OCI-LY7 (cell line): ENCODE measurements around the gene LRRC28. TPM values are rescaled to one million over a fixed set of nuclear protein-coding genes. Genes with fewer than 3 reads are reported as not detected.

Experiments used
- BruUV-seq: library from RNA; stranded (reverse); fragments of 400-500 nt; replicated peaks from 2 replicates; lab custom pipeline; 2021; lab: Mats Ljungman, UMichigan
- CTCF ChIA-PET: fragments of 300-600 bp; sonication (Branson Sonifier 250); formaldehyde crosslinking; loops from one replicate; lab custom pipeline; 2022; ENCODE audit warnings: antibody characterized with exemption; ENCODE audit not compliant: unreplicated experiment; lab: Charles Lee
- POLR2A ChIA-PET: fragments of 300-600 bp; sonication (Branson Sonifier 250); formaldehyde crosslinking; loops from one replicate; lab custom pipeline; 2022; ENCODE audit warnings: antibody characterized with exemption; lab: Charles Lee
- DNase-seq: peaks from one replicate; pipeline ENCODE4 v3.0.0-alpha.2; 2015; ENCODE audit warnings: low spot score
- H2AFZ ChIP-seq: fragments of 200-600 bp; sonication (generic), shearing (Covaris generic); 2 replicates; pipeline ENCODE4 v1.6.1; 2014; ENCODE audit warnings: mild to moderate bottlenecking, antibody characterized with exemption, low read length, moderate library complexity
- H3K27ac ChIP-seq: fragments of 200-600 bp; sonication (generic); 2 replicates; pipeline ENCODE4 v1.5.1; 2014; ENCODE audit warnings: mixed run types, low read depth, mild to moderate bottlenecking, moderate library complexity, low read length, inconsistent platforms; ENCODE audit not compliant: poor library complexity, severe bottlenecking
- H3K36me3 ChIP-seq: fragments of 200-600 bp; sonication (generic); 2 replicates; pipeline ENCODE4 v1.6.1; 2014; ENCODE audit warnings: mild to moderate bottlenecking, antibody characterized with exemption, low read length, moderate library complexity, mixed read lengths; ENCODE audit not compliant: insufficient read depth
- H3K4me1 ChIP-seq: fragments of 200-600 bp; sonication (generic); 2 replicates; pipeline ENCODE4 v1.5.1; 2014; ENCODE audit warnings: mild to moderate bottlenecking, low read length; ENCODE audit not compliant: insufficient read depth, poor library complexity, severe bottlenecking
- H3K4me2 ChIP-seq: fragments of 200-600 bp; sonication (generic); 2 replicates; pipeline ENCODE4 v1.6.1; 2014; ENCODE audit warnings: mild to moderate bottlenecking, low read length
- H3K4me3 ChIP-seq: fragments of 200-600 bp; sonication (generic); 2 replicates; pipeline ENCODE4 v1.5.1; 2014; ENCODE audit warnings: mild to moderate bottlenecking, low read depth, low read length; ENCODE audit not compliant: poor library complexity, severe bottlenecking
- H3K79me2 ChIP-seq: fragments of 200-600 bp; sonication (generic); 2 replicates; pipeline ENCODE4 v1.6.1; 2016; ENCODE audit warnings: low read depth, mild to moderate bottlenecking, low read length, moderate library complexity, mixed read lengths; ENCODE audit not compliant: insufficient read depth
- H3K9me2 ChIP-seq: fragments of 200-600 bp; sonication (generic); 2 replicates; pipeline ENCODE4 v1.6.1; 2016; ENCODE audit warnings: mild to moderate bottlenecking, low read length, mixed read lengths; ENCODE audit not compliant: insufficient read depth
- H3K9me3 ChIP-seq: fragments of 200-600 bp; sonication (generic); 2 replicates; pipeline ENCODE4 v1.6.1; 2014; ENCODE audit warnings: mild to moderate bottlenecking, mixed run types, low read length, mixed read lengths
- H4K20me1 ChIP-seq: fragments of 200-600 bp; sonication (generic); 2 replicates; pipeline ENCODE4 v1.6.1; 2014; ENCODE audit warnings: mild to moderate bottlenecking, antibody characterized with exemption, low read length, moderate library complexity, mixed read lengths; ENCODE audit not compliant: insufficient read depth
- CTCF ChIP-seq: fragments of 200-600 bp; sonication (generic); conservative IDR thresholded peaks from 2 replicates; pipeline ENCODE4 v1.5.1; 2014; ENCODE audit warnings: mild to moderate bottlenecking, antibody characterized with exemption, low read length, moderate library complexity, mixed read lengths
- EZH2phosphoT487 ChIP-seq: fragments of 200-600 bp; sonication (generic); IDR thresholded peaks from 2 replicates; pipeline ENCODE4 v1.6.1; 2018; ENCODE audit warnings: low read depth, borderline replicate concordance, mild to moderate bottlenecking, mixed run types, antibody characterized with exemption, low read length, moderate library complexity, mixed read lengths
- intact Hi-C: fragments of 100-400 bp; cut with micrococcal nuclease; formaldehyde crosslinking; loops from one replicate; pipeline ENCODE4 v1.10.0; 2022; ENCODE audit not compliant: unreplicated experiment
- total RNA-seq, 2 experiments: library from RNA; depleted of rRNA in 1 of 2; stranded (reverse); fragments of >200 nt in 1 of 2; shearing (Covaris generic) in 1 of 2; gene quantifications; 2 replicates each; pipeline ENCODE4 v1.2.3, GENCODE V29; 2014 to 2022

The LRRC28 gene
- total RNA-seq, 2 experiments from 2014 or later = 25.7 to 30.2 TPM

- DNase-seq = no peak
- H3K9me2 ChIP-seq = no peaks in the 10 kb centered on the region
- no peak overlapping the region for H2AFZ ChIP-seq
- CTCF ChIA-PET = no interaction called here
- BruUV-seq = no TSS peak
- no peaks in the 10 kb centered on the region for H3K36me3 ChIP-seq
- H3K27ac ChIP-seq = no peak overlapping the region
- no peak overlapping the region for H3K4me2 ChIP-seq
- no peaks in the 10 kb centered on the region for H3K79me2 ChIP-seq
- H4K20me1 ChIP-seq = no peaks in the 10 kb centered on the region
- TF ChIP-seq EZH2phosphoT487 = no peak
- TF ChIP-seq CTCF = no peak
- POLR2A ChIA-PET = interaction anchor here (0.6 to 1.3 kb wide), 2 partner anchors 10 to 83 kb away, joined by 3 read pairs; no protein-coding TSS in a partner anchor
- H3K4me3 ChIP-seq = no peak overlapping the region
- no peaks in the 10 kb centered on the region for H3K4me1 ChIP-seq
- H3K9me3 ChIP-seq = no peaks in the 10 kb centered on the region
- intact Hi-C loops = no loop called here
These were observed 165.2 kb downstream of the LRRC28 start for GRCh38 chr15:99416191-99417188.

- TF ChIP-seq EZH2phosphoT487 (no peak), CTCF (no peak)
- H2AFZ ChIP-seq = no peak overlapping the region
- H3K9me2 ChIP-seq = no peaks in the 10 kb centered on the region
- H3K4me1 ChIP-seq = no peaks in the 10 kb centered on the region
- BruUV-seq = no TSS peak
- no peak for DNase-seq
- no peak overlapping the region for H3K27ac ChIP-seq
- POLR2A ChIA-PET = interaction anchor here (0.6 kb wide), 1 partner anchor 467 kb away, joined by 4 read pairs; no protein-coding TSS in a partner anchor
- no peaks in the 10 kb centered on the region for H3K79me2 ChIP-seq
- no peaks in the 10 kb centered on the region for H4K20me1 ChIP-seq
- intact Hi-C loops = no loop called here
- H3K9me3 ChIP-seq = no peaks in the 10 kb centered on the region
- no peaks in the 10 kb centered on the region for H3K36me3 ChIP-seq
- CTCF ChIA-PET = no interaction called here
- H3K4me2 ChIP-seq = no peak overlapping the region
- no peak overlapping the region for H3K4me3 ChIP-seq
These were observed 169.9 kb downstream of the LRRC28 start for GRCh38 chr15:99421172-99421656.
